SU-DHL-6 (cell line): Measurements from ENCODE around the gene DUOXA1.

Source experiments
- CTCF ChIP-seq: fragments of 200-600 bp; sonication (generic); IDR thresholded peaks from one replicate; pipeline ENCODE4 v1.5.1; 2017; ENCODE audit warnings: antibody characterized with exemption, mild to moderate bottlenecking, low read length, moderate library complexity; ENCODE audit not compliant: insufficient read depth, poor library complexity, severe bottlenecking
- EZH2phosphoT487 ChIP-seq: fragments of 200-600 bp; sonication (generic), shearing (Covaris generic); conservative IDR thresholded peaks from 2 replicates; pipeline ENCODE4 v1.6.1; 2018; ENCODE audit warnings: mild to moderate bottlenecking, antibody characterized with exemption, low read length, moderate library complexity, mixed read lengths

GRCh38 chr15:45112143-45112590 is 17.5 kb downstream of the DUOXA1 start:
- no peak for TF ChIP-seq CTCF
- no peak for TF ChIP-seq EZH2phosphoT487
